C4-2B (cell line): ENCODE data around the gene FGF2.
"Not testable (repeated sequence)": the region's sequence is repeated elsewhere in the genome, so short reads cannot be mapped to it uniquely, and the experiment has no call there.

Experiments used
- ZFX ChIP-seq: fragments of 450-650 bp; IDR thresholded peaks from 2 replicates; pipeline ENCODE4 v1.6.1; 2017
- TF ChIP-seq, protein P1 (sequence below): fragments of 450-650 bp; conservative IDR thresholded peaks from 2 replicates; pipeline ENCODE4 v1.5.1; 2017; ENCODE audit warnings: mild to moderate bottlenecking

GRCh38 chr4:122945136-122945535, 118.5 kb downstream of the FGF2 start:
- TF ChIP-seq, protein P1, sequence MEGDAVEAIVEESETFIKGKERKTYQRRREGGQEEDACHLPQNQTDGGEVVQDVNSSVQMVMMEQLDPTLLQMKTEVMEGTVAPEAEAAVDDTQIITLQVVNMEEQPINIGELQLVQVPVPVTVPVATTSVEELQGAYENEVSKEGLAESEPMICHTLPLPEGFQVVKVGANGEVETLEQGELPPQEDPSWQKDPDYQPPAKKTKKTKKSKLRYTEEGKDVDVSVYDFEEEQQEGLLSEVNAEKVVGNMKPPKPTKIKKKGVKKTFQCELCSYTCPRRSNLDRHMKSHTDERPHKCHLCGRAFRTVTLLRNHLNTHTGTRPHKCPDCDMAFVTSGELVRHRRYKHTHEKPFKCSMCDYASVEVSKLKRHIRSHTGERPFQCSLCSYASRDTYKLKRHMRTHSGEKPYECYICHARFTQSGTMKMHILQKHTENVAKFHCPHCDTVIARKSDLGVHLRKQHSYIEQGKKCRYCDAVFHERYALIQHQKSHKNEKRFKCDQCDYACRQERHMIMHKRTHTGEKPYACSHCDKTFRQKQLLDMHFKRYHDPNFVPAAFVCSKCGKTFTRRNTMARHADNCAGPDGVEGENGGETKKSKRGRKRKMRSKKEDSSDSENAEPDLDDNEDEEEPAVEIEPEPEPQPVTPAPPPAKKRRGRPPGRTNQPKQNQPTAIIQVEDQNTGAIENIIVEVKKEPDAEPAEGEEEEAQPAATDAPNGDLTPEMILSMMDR = not testable (repeated sequence)
- TF ChIP-seq ZFX = not testable (repeated sequence)
